Activated naive CD4-positive, alpha-beta T cell treated with Interleukin-2 at 50 U/mL for 16 hours (primary cell): ENCODE data around the gene SPACA7.

Source experiments
- DNase-seq: peaks from one replicate; pipeline ENCODE4 v3.0.0-alpha.2; 2020

SPACA7 gene

GRCh38 chr13:112376050-112376681, at the start of gene SPACA7:
Gene SPACA7, plus strand, starts transcription at chr13:112376355. Its CDS starts 31 bp downstream, at chr13:112376386.
- no peak for DNase-seq

DNA sequence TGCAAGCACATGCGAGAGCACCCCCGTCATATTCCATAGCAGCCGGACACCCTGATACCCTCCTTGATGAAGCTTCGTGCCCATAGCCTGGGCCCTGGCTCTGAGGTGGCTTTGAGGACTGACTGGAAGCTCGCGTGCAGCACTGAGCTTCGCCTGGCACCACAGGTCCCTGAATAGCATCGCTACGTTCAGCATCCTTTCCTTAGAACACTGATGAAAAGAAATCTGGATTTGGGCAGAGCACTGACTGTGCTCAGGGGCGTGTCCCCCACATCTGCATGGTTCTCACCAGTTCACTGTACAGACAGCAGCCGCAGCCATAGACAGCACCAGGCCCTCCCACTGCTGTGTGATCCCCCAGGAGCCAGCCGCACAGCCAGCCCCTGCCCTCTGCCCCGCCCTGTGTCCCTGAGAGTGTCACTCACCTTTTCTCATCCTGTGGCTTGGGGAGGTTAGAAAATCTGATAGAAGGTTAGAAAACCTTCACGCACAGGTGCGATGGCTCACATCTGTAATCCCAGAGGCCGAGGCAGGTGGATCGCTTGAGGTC, 49.3 kb upstream of the SPACA7 start:
- no peak for DNase-seq

DNA sequence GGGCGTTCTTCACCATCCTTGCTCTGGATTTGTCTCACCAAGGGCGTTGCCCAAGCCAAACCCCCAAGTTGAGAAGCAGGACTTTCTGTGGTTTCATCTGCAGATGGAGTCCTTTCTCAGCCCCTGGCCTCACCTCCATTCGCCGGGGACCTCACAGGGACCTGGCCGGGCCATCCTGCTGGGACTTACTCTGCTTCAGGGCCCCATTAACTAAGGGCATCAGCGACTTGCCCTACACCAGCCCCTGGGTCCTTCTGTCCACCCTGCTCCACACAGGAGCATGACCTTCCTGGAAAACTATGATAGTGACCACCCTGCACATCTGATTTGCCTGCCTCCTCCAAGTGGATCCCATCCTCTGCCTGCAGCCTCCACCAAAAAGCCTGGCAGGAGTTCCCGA, 47.2 kb upstream of the SPACA7 start:
- no peak for DNase-seq

DNA sequence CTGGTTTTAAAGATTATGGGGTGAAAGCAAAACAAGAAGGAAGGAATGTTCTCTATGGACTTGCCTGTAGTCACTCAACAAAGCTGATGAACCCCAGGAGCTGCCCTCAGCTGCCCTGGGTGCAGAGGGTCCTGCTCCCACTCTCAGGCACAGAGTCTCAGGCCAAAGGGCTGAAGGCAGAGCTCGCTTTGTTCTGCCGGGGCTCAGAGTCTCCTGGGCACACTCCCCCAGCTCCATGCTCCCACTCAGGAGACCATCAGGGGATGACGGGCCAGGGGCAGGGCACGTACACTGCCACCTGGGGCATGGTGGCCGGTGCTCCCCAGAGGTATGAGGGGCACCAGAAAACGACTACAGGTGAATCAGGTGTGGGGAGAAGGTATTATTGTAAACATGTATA, 46.8 kb upstream of the SPACA7 start:
- DNase-seq = no peak

DNA sequence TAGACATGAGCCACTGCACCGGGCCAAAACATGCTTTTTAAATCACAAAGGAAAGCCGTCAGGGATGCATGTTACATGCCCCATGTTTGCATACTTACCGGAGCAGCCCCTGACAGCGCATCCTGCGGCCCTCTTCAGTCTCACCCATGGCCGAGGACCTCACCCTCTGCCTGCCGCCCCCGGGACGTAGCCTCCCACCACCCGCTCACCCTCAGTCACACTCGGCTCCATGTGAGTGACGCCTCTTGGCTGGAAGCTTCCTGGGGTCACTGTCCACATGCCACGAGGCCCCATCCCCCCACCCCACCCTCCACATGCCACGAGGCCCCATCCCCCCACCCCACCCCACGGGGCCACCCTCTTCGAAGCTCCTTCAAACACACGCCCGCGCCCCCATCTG, 46.1 kb upstream of the SPACA7 start:
- DNase-seq = no peak

DNA sequence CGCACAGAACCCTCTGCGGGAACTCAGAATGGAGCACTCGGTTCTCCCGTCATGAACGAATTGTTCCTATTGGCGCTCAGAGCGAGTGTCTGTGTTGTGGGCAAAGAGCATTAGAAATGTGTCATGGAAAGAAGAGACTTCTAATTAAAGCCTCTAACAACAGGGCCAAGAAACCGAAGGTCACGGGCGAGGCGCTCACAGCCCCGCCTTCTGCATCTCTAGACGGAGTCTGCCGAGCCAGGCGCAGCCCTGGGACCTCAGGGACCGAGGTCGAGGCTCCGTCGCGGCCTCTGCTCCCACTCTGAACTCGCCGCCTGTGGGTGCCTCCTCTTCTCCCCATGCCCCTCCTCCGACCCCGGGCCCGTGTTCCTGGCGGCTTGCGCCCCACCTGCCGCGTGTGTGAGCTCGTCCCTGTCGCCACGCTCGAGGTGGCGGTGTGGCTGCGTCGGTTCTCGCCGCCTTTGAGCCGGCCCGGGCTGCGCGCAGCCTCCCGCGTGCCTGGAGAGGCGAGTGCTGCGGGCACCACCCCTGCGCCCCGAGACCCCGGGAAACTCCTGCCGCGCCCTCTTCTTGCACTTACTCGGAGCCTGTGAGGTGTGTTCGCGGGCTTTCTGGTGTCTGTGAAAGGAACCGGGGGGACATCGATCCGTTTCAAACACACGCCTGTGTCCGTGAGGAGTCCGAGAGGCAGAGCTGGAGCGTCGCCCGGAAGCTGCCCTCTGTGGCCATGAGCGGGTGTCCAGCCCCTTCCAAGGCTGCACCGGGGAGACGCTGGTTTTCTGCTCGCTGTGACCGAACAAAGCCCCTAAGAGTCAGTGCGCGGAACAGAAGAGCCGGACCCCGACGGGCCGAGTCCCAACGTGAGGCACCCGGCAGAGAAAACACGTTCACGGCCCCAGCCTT, 45.4 kb upstream of the SPACA7 start:
- DNase-seq = no peak

- no peak for DNase-seq
Measured at GRCh38 chr13:112331675-112332074, 44.5 kb upstream of the SPACA7 start.

DNA sequence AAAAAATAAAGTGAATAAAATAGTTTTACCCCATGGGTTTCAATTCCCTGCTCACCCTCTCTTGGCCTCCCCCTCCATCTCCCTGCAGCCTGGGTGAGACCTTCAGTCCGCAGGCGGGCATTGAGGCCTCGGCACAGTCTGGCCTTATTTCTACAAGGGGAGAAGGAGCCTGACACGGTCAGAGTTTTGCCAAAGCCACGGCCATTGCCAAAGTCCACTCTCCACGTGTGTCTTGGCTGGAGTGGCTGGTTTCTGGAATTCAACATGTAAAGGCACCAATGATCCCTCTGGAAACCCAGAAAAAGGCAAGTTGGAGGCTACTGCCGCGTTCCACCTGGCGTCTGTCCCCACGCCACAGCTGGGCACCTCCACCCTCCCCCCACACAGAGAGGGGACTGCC, 43.4 kb upstream of the SPACA7 start:
- DNase-seq = no peak

DNA sequence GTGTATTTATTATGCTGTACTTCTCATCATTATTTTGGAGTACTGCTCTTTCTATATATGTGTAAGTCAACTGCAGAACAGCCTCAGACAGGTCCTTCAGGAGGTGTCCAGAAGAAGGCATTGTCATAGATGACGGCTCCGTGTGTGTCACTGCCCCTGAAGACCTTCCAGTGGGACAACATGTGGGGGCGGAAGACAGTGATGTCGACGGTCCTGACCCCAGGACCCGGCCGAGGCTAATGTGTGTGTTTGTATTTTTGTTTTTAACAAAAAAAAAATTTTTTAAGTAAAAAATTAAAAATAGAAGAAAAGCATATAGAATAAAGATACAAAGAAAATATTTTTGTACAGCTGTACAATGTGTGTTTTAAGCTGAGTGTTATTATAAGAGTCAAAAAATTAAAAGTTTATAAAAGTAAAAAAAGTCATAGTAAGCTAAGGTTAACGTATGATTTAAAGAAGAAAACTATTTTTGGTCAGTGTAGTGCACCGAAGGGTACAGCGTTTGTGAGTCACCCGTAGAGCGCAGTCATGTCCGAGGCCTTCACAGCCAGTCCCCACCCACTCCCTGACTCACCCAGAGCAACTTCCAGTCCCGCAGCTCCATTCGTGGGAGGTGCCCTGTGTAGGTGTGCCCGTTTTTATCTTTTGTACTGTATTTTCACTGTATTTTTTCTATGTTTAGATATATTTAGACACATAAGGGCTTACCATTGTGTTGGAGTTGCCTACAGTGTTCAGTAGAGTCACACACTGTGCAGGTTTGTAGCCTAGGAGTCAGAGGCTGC, 42.2 kb upstream of the SPACA7 start:
- no peak for DNase-seq

DNA sequence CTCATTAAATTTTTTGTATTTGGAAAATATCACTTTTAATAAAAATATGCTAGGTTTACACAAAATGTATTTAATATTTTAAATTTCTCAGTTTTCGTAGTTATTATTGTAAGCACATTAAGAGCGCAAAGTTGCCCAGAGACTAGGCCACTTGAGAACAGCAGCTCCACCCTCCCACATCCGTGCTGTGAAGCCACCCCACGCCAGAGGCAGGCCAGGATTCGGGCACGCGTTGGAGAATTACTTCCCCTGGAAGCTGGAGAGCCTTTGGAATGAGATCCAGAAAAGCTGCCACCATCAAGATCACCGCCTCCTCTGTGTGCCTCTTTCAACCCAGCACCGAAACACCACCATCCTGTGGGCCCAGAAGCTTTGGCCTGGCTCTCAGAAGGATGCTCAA, 41.0 kb upstream of the SPACA7 start:
- no peak for DNase-seq

GRCh38 chr13:112341446-112341845, 34.7 kb upstream of the SPACA7 start:
- DNase-seq = no peak

DNA sequence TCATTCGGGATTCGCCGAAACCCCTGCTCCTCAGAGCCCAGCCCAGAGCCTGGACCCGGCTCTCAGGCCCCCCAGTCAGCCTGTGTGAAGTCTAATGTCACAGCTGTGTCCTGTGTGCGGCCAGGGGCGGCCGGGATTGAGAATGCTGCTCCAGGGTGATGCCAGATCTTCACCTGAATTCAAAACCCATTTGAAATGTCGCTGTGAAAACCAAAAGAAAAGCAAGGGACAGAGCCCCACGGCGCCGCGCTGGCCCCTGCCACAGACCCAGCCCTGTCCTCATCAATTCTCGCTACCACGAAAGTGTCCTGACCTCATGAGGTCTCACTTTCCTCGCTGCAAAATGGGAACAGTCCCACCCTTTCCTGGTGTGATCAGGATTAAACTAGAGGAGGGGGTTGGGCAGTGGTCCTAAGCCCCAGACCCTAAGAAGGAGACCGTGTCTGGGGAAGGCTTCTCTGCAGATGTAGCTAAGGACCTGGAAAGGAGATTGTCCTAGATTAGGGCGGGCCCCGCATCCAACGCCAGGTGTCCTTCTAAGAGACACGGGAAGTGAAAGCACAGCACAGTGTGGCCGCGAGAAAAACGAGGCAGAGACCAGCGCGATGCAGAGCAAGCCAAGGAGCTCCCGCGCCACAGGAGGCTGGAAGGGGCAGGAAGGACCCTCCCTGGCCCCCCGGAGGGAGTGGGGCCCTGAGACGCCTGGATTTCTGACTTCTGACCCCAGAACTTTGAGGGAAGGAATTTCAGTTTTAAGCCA, 34.0 kb upstream of the SPACA7 start:
- no peak for DNase-seq

- no peak for DNase-seq
Measured at GRCh38 chr13:112342841-112343361, 33.3 kb upstream of the SPACA7 start.

DNA sequence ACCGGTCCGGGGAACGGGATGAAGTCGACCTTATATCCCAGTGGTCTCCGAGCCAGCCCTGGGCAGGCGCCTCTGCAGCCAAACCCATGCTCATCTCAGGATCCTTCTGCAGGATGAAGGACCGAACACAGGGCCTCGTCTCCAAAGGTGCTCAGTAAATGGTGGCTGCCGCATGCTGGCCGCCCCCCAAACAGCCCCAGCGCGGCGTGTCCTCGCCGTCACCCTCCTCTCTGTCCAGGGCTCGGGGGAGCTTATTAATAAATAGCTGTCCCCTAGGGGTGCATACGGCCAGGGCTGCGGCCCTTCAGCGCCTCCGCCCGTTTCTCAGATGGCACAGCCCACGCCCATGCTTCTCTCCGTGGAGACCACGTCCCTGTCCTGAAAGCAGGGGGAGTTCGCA, 32.6 kb upstream of the SPACA7 start:
- no peak for DNase-seq

GRCh38 chr13:112345826-112346172, 30.4 kb upstream of the SPACA7 start:
- no peak for DNase-seq

- DNase-seq = no peak
Measured at GRCh38 chr13:112346173-112346898, 29.8 kb upstream of the SPACA7 start.

DNA sequence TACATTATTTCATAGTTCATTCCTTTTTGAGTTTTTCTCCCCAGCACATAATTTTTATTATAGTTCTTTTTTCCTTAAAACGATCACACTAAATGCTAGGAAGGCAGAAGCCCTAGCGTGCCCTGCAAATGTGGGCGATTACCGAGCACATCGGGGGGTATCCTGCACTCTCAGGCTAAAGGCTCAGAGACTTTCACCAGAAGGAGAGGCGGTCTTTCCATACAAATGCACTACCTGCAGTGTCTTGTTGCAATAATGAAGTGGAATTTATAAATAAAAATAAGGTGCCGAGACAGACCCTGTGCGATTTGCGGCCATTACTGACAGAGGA, 29.3 kb upstream of the SPACA7 start:
- DNase-seq = no peak

GRCh38 chr13:112347986-112348385, 28.2 kb upstream of the SPACA7 start:
- no peak for DNase-seq

DNA sequence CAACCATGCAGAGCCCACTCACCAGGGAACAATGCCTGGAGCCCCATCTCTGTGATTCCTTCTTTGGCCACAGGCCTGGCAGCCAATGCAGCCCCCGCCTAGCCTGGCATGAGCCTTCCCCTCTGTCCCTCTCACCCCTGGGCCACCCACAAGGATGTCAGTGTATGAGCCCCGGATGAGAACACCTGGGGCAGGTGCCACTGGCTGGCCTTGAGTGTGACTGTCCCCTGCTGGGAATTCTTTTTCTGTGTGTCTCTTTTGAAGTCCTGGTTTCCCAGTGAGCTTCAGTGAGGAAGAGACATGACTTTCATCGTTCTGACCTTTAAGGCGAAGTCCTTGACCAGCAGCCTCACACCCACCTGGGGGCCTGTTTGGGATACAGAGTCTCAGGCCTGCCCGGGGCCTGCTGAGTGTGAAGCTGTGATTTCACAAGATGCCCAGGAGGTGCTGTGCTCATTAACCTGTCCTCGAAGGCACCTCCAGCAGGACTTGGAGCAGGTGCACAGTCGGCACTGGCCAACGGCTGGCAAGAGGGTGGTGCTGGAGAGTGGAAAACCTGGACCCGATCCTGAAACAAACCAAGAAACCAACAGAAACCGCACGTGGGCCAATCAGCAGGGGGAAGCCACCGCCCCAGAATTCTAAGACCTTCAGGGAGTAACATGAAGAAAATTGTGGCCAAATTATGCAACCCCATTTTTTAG, 27.4 kb upstream of the SPACA7 start:
- DNase-seq = no peak

GRCh38 chr13:112349681-112350080, 26.5 kb upstream of the SPACA7 start:
- DNase-seq = no peak

- DNase-seq = no peak
Measured at GRCh38 chr13:112350300-112350699, 25.9 kb upstream of the SPACA7 start.
